Kidney (tissue), 14 donors: Measurements from ENCODE around the gene TSC22D1. TPM values are rescaled to one million over a fixed set of nuclear protein-coding genes. Genes with fewer than 3 reads are reported as not detected.

Source experiments
- DNase-seq, 5 donors: peaks; one replicate each; pipeline ENCODE4 v3.0.0-alpha.2; 2013 to 2020
- FAIRE-seq: peaks from 2 replicates; lab custom pipeline; 2012; peaks lifted over from hg19 to GRCh38; lab: Jason Lieb, UNC
- H3K27ac ChIP-seq, 2 donors: one replicate each; pipeline ENCODE4 v1.7.0; 2013; ENCODE audit warnings: low read depth in 2 of 2, low read length in 2 of 2, inconsistent platforms in 1 of 2
- H3K27me3 ChIP-seq: one replicate; pipeline ENCODE4 v1.7.1; 2013; ENCODE audit warnings: low read length, inconsistent platforms; ENCODE audit not compliant: control insufficient read depth, insufficient read depth
- H3K36me3 ChIP-seq, 3 donors: one replicate each; pipeline versions ENCODE4 v1.7.0 to v1.7.1; 2013; ENCODE audit warnings: low read length in 3 of 3, control low read depth in 1 of 3, inconsistent platforms in 1 of 3; ENCODE audit not compliant: insufficient read depth in 3 of 3, control insufficient read depth in 2 of 3
- H3K4me1 ChIP-seq, 3 donors: one replicate each; pipeline versions ENCODE4 v1.7.0 to v1.7.1; 2013; ENCODE audit warnings: low read length in 3 of 3, inconsistent platforms in 1 of 3, low read depth in 1 of 3; ENCODE audit not compliant: control insufficient read depth in 2 of 3, insufficient read depth in 2 of 3
- H3K4me3 ChIP-seq, 3 donors: one replicate each; pipeline versions ENCODE4 v1.7.0 to v1.8.1; 2013; ENCODE audit warnings: low read length in 3 of 3, control low read depth in 1 of 3, inconsistent platforms in 1 of 3
- H3K9ac ChIP-seq, 3 donors: one replicate each; pipeline versions ENCODE4 v1.7.0 to v1.7.1; 2013; ENCODE audit warnings: low read length in 3 of 3, control low read depth in 1 of 3, inconsistent platforms in 1 of 3
- H3K9me3 ChIP-seq, 3 donors: one replicate each; pipeline versions ENCODE4 v1.7.0 to v1.7.1; 2013; ENCODE audit warnings: low read length in 3 of 3, control low read depth in 1 of 3, inconsistent platforms in 1 of 3; ENCODE audit not compliant: control insufficient read depth in 2 of 3, insufficient read depth in 1 of 3
- CTCF ChIP-seq: IDR thresholded peaks from 3 replicates; pipeline ENCODE4 v1.5.1; 2012; ENCODE audit warnings: mild to moderate bottlenecking, moderate library complexity, borderline replicate concordance; ENCODE audit not compliant: insufficient read depth; ENCODE audit errors: extremely low read depth
- intact Hi-C: fragments of 100-400 bp; cut with DNase I; formaldehyde crosslinking; loops from one replicate; pipeline ENCODE4 v1.11.1; 2022
- polyA plus RNA-seq: library from polyadenylated mRNA; stranded (reverse); fragments of 350-450 nt; fragmentation: Illumina TruSeq; extraction: RNeasy Lipid Tissue Mini Kit (QIAGEN cat#74804); gene quantifications from one replicate; pipeline ENCODE4 v1.2.3, GENCODE V29; 2014; ENCODE audit warnings: low read depth, low replicate concordance; ENCODE audit not compliant: insufficient read depth
- total RNA-seq: library from RNA; stranded (reverse); fragmentation: NEBNext Ultra II Directional; extraction: Animal tissue kit (Norgen Biotek cat#: 25700); gene quantifications from one replicate; pipeline ENCODE4 v1.2.1, GENCODE V29; 2021
- donor health status: control.
- donor health status: control.
- donor health status: control.
- donor health status: control.
- donor health status: control.
- donor health status: DM: yes; HTN: yes; CAD: no.
- donor health status: Normal renal cell carcinoma (clear cell type).

TSC22D1 gene
- total and polyA plus RNA-seq, 2 donors from 2014 or later = 163 to 349 TPM

GRCh38 chr13:44410328-44410859 is 165.7 kb downstream of the TSC22D1 start:
- Histone ChIP-seq H3K27me3 (no peaks in the 10 kb centered on the region), H3K4me1 (no peaks in the 10 kb centered on the region), H3K27ac (no peak overlapping the region), H3K9ac (no peak overlapping the region), H3K36me3 (no peaks in the 10 kb centered on the region), H3K4me3 (no peak overlapping the region), H3K9me3 (no peaks in the 10 kb centered on the region)
- TF ChIP-seq CTCF = no peak
- intact Hi-C loops = no loop called here
- DNase-seq (no peak), FAIRE-seq (no peak)

- H3K27me3 ChIP-seq = no peaks in the 10 kb centered on the region
- no peak for FAIRE-seq
- intact Hi-C loops = no loop called here
- peak in 1 of 5 donors; percentile 26 for DNase-seq
- no peaks in the 10 kb centered on the region for H3K9me3 ChIP-seq
- H3K4me3 ChIP-seq = no peak overlapping the region
- no peaks in the 10 kb centered on the region for H3K4me1 ChIP-seq
- H3K9ac ChIP-seq = no peak overlapping the region
- TF ChIP-seq CTCF = no peak
- no peaks in the 10 kb centered on the region for H3K36me3 ChIP-seq
- H3K27ac ChIP-seq = no peak overlapping the region
Measured at GRCh38 chr13:44409595-44409994, 166.5 kb downstream of the TSC22D1 start.

- H3K9me3 ChIP-seq = no peaks in the 10 kb centered on the region
- peaks cover 0 to 3% (median 0%) of the 10 kb centered on the region in 3 donors for H3K4me1 ChIP-seq
- H3K9ac ChIP-seq = no peak overlapping the region
- FAIRE-seq (no peak), DNase-seq (no peak)
- no peak overlapping the region for H3K27ac ChIP-seq
- H3K27me3 ChIP-seq = no peaks in the 10 kb centered on the region
- TF ChIP-seq CTCF = no peak
- intact Hi-C loops = no loop called here
- no peak overlapping the region for H3K4me3 ChIP-seq
- no peaks in the 10 kb centered on the region for H3K36me3 ChIP-seq
Measured at GRCh38 chr13:44407891-44408290, 168.2 kb downstream of the TSC22D1 start.

GRCh38 chr13:44407379-44407778 is 168.8 kb downstream of the TSC22D1 start:
- FAIRE-seq = no peak

More at GRCh38 chr13:44407379-44407778, 168.8 kb downstream of the TSC22D1 start:
- intact Hi-C loops = no loop called here
- Histone ChIP-seq H3K4me3 (no peak overlapping the region), H3K9ac (no peak overlapping the region), H3K27ac (no peak overlapping the region), H3K27me3 (no peaks in the 10 kb centered on the region), H3K4me1 (peaks cover 0 to 3% (median 0%) of the 10 kb centered on the region in 3 donors), H3K9me3 (no peaks in the 10 kb centered on the region), H3K36me3 (no peaks in the 10 kb centered on the region)
- no peak for TF ChIP-seq CTCF
- DNase-seq = no peak
